Activated CD4-positive, alpha-beta T cell treated with anti-CD3 and anti-CD28 coated beads, Interleukin-2, amount 50 U/mL, for 24 hours (primary cell): Measurements from ENCODE around the gene BASP1.
"Not testable (repeated sequence)": the region's sequence is repeated elsewhere in the genome, so short reads cannot be mapped to it uniquely, and the experiment has no call there.

Experiments
- DNase-seq, 2 donors: peaks; one replicate each; pipeline ENCODE4 v3.0.0-alpha.2; 2020; ENCODE audit warnings: low read depth in 1 of 2, low spot score in 1 of 2

BASP1 gene

DNA sequence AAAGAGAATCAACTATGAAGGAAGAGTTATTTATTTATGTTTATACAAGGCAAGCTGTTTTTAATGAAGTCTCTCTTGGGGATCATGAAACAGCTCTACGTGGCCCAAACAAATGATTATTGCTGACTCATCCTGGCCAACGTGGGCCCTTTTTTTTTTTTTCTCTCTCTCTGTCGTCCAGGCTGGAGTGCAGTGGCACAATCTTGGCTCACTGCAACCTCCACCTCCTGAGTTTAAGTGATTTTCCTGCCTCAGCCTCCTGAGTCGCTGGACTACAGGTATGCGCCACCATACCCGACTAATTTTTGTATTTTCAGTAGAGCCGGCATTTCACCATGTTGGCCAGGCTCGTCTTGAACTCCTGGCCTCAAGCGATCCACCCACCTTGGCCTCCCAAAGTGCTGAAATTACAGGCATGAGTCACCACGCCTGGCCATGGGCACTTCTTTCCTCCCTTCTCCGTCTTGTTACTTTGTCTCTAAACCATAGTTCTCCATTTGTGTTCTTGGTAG lies 98.3 kb downstream of the BASP1 start:
- DNase-seq: no peak

DNA sequence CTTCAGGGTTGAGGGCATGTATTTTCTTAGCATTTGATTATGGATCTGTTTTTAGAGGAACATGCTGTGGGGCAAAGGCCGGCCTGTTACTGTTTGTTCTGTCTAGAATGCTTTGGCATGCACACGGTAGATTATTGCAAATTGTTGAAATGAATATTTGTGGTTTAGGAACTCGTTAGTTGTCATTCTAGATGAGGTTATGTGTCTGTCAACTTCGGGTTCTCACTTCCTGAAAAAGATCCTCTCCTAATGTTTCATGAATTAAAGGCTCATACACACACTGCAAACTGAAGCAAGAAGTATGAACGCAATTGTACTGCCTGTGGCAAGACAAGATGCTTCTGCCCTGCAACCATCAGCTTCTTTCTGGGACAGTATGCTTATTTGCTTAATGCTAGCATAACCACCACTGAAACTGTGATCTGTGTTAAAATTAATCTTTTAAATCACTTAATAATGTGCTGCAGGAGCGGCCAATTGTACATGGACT lies 99.6 kb downstream of the BASP1 start:
- no peak for DNase-seq

DNA sequence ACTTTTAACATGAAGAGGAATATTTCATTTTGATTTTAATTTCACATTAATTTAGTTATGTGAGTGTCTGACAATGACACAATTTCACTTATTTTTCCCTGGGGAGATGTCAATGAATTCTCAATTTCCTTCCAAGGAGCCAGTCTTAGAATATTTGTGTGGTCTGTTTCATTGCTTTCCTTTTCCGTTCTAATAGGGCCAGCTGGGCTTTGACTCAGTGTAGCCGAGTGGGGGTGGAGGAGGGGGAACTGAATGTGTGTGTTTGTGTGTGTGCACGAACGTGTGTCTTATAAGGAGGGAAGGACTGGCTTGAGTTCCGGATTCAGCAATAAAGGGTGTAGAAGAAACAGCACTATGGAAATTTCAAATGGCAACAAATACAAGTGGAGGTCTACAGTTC lies 100.0 kb downstream of the BASP1 start:
- DNase-seq: no peak

DNA sequence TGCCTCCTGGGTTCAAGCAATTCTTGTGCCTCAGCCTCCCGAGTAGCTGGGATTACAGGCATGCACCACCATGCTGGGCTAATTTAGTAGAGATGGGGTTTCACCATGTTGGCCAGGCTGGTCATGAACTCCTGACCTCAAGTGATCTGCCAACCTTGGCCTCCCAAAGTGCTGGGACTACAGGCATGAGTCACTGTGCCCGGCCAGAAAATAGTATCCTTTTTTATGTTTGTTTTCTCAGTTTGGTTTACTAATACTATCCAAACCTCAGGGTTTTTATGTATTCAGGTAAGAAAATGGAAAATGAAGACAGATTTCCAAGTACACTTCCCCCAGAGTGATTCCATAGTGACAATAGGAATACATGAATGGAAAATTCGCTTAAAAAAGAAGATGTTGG lies 101.7 kb downstream of the BASP1 start:
- not testable (repeated sequence) for DNase-seq

DNA sequence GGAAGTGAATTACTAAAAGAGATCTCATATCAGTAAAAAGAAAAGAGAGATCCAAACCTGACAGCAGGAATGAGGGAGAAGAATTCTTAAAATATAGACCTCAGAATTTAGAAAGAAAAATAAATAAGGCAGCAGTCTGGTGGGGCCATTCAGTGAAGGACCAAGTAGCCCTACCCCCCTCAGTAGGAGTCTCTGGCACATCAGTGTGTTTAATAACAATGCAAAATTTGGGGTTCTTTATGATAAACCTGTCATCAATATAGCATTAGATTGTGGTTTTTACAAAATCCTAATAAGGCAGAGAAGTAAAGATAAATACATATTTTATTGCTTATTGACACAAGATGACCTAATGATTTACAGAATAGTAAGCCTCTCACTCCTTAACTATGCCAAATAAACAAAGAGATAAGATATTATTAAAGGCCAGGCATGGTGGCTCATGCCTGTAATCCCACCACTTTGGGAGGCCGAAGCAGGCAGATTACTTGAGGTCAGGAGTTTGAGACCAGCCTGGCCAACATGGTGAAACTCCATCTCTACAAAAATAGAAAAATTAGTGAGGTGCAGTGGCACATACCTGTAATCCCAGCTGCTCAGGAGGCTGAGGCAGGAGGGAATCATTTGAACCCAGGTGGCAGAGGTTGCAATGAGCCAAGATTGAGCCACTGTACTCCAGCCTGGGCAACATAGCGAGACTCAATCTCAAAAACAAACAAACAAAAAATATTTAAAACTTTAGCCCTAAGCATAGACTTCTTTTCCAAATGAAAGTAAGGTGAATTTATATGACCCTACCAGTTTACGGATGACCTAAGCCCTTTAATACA lies 108.6 kb downstream of the BASP1 start:
- no peak for DNase-seq
